H1 (cell line): ENCODE data around the gene FOXP2. TPM values are rescaled to one million over a fixed set of nuclear protein-coding genes. Genes with fewer than 3 reads are reported as not detected.

Experiments used
- CEBPB ChIP-seq: IDR thresholded peaks from 2 replicates; pipeline ENCODE4 v1.6.1; 2012; ENCODE audit warnings: low read depth, low read length
- E2F6 ChIP-seq: IDR thresholded peaks from 2 replicates; pipeline ENCODE4 v1.6.1; 2012; ENCODE audit warnings: inconsistent platforms
- NANOG ChIP-seq: IDR thresholded peaks from 2 replicates; pipeline ENCODE4 v1.6.1; 2011; ENCODE audit warnings: low read length, low read depth, mild to moderate bottlenecking, inconsistent platforms; ENCODE audit not compliant: insufficient read depth, poor library complexity, severe bottlenecking
- PHF8 ChIP-seq: fragments of 200-600 bp; sonication (generic); conservative IDR thresholded peaks from 2 replicates; pipeline ENCODE4 v1.7.1; 2012; ENCODE audit warnings: low read depth, mild to moderate bottlenecking, inconsistent platforms, low read length, moderate library complexity
- POLR2AphosphoS5 ChIP-seq: IDR thresholded peaks from 2 replicates; pipeline ENCODE4 v1.6.1; 2011; ENCODE audit warnings: low read depth, low read length
- RFX5 ChIP-seq: IDR thresholded peaks from 2 replicates; pipeline ENCODE4 v1.6.1; 2011; ENCODE audit warnings: low read depth, low read length, improper control_type of control experiment, borderline replicate concordance
- polyA plus RNA-seq, 7 experiments: library from polyadenylated mRNA; depleted of rRNA in 3 of 7; stranded (reverse) in 5 of 7; unstranded in 2 of 7; fragments of >200 nt in 5 of 7; fragments of 200-250 nt in 2 of 7; gene quantifications; 1 replicate in 5 of 7; 2 replicates in 1 of 7; 4 replicates in 1 of 7; pipeline versions ENCODE4 v1.2.1 to v1.2.3, GENCODE V29; 2011 to 2013; ENCODE audit warnings: missing spikeins in 2 of 7, mixed read lengths in 2 of 7
- total RNA-seq: library from RNA; stranded (reverse); fragmentation: NEBNext Ultra II Directional; extraction: Animal tissue kit (Norgen Biotek cat#: 25700); gene quantifications from 2 replicates; pipeline ENCODE4 v1.2.1, GENCODE V29; 2021

The FOXP2 gene
- total and polyA plus RNA-seq, 2 of the 8 experiments (the other 6 are each of a cell fraction or from before 2014, with no cell fraction given), result 0.09 to 0.43 TPM

- TF ChIP-seq E2F6, result no peak
- no peak for TF ChIP-seq NANOG
- no peak for TF ChIP-seq CEBPB
- TF ChIP-seq RFX5, result no peak
- no peak for TF ChIP-seq PHF8
- no peak for TF ChIP-seq POLR2AphosphoS5
- TF ChIP-seq, all 59 proteins: peak for 0
Observed at GRCh38 chr7:114627231-114627630, 212.6 kb downstream of the FOXP2 start (continued).
